IMR-90 (cell line): ENCODE measurements around the gene LRRK2.

Experiments used
- CTCF ChIP-seq: conservative IDR thresholded peaks from 2 replicates; pipeline ENCODE4 v1.5.1; 2012; ENCODE audit warnings: mild to moderate bottlenecking, low read depth, low read length, improper control_type of control experiment
- FOS ChIP-seq: fragments of 150-350 bp; IDR thresholded peaks from 2 replicates; pipeline ENCODE4 v1.6.1; 2016; ENCODE audit warnings: low read depth, low read length
- MXI1 ChIP-seq: IDR thresholded peaks from 2 replicates; pipeline ENCODE4 v1.6.1; 2012; ENCODE audit warnings: low read depth, mild to moderate bottlenecking, low read length, moderate library complexity, borderline replicate concordance
- POLR2A ChIP-seq: IDR thresholded peaks from 2 replicates; pipeline ENCODE4 v1.6.1; 2012; ENCODE audit warnings: mild to moderate bottlenecking, low read depth, low read length
- RAD21 ChIP-seq: IDR thresholded peaks from 2 replicates; pipeline ENCODE4 v1.6.1; 2012; ENCODE audit warnings: low read length, improper control_type of control experiment
- SMC3 ChIP-seq: fragments of 150-350 bp; IDR thresholded peaks from 2 replicates; pipeline ENCODE4 v1.6.1; 2016; ENCODE audit warnings: low read depth, mild to moderate bottlenecking, antibody characterized with exemption, low read length, moderate library complexity

GRCh38 chr12:40203060-40203430 is 21.8 kb upstream of the LRRK2 start:
- no peak for TF ChIP-seq MXI1
- no peak for TF ChIP-seq CTCF
- no peak for TF ChIP-seq FOS
- no peak for TF ChIP-seq POLR2A
- no peak for TF ChIP-seq RAD21
- no peak for TF ChIP-seq SMC3
